Vagina (tissue), 2 donors: ENCODE results near the gene BECN2.

Experiments used
- POLR2A ChIP-seq, 2 donors: fragments of 450-650 bp; IDR thresholded peaks; one replicate each; pipeline ENCODE4 v1.6.1; 2017; ENCODE audit warnings: antibody characterized with exemption in 2 of 2, mild to moderate bottlenecking in 2 of 2, moderate library complexity in 2 of 2
- POLR2AphosphoS5 ChIP-seq, 2 donors: sonication (generic); formaldehyde crosslinking; IDR thresholded peaks; one replicate each; pipeline ENCODE4 v1.9.0; 2017; ENCODE audit warnings: antibody characterized with exemption in 2 of 2, mild to moderate bottlenecking in 2 of 2, low read depth in 1 of 2; ENCODE audit not compliant: insufficient read depth in 1 of 2
- TF ChIP-seq, protein P1 (sequence below), 3 experiments: fragments of 450-650 bp in 2 of 3; fragments of 200-600 bp in 1 of 3; sonication (generic) in 1 of 3; IDR thresholded peaks; one replicate each; pipeline ENCODE4 v1.5.1; 2017 to 2019; ENCODE audit warnings: antibody characterized with exemption in 3 of 3, mild to moderate bottlenecking in 2 of 3, moderate library complexity in 2 of 3

DNA sequence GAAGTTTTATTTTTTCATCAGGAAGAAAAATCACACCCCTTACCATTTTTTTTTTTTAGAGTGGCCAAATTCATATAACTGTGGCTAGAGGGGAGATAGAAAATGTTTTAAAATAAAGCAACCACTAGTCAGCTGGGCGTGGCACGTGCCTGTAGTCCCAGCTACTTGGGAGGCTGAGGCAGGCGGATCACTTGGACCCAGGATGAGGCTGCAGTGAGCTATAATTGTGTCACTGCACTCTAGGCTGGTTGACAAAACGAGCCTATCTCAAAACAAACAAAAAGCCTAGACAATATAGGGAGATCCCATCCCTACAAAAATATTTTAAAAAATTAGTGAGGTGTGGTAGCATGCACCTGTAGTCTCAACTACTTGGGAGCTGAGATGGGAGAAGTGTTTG is 14.8 kb upstream of the BECN2 start:
- TF ChIP-seq, protein P1, sequence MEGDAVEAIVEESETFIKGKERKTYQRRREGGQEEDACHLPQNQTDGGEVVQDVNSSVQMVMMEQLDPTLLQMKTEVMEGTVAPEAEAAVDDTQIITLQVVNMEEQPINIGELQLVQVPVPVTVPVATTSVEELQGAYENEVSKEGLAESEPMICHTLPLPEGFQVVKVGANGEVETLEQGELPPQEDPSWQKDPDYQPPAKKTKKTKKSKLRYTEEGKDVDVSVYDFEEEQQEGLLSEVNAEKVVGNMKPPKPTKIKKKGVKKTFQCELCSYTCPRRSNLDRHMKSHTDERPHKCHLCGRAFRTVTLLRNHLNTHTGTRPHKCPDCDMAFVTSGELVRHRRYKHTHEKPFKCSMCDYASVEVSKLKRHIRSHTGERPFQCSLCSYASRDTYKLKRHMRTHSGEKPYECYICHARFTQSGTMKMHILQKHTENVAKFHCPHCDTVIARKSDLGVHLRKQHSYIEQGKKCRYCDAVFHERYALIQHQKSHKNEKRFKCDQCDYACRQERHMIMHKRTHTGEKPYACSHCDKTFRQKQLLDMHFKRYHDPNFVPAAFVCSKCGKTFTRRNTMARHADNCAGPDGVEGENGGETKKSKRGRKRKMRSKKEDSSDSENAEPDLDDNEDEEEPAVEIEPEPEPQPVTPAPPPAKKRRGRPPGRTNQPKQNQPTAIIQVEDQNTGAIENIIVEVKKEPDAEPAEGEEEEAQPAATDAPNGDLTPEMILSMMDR (IDR thresholded peaks at IDR 0.05) = no peak
- TF ChIP-seq POLR2AphosphoS5 (IDR thresholded peaks at IDR 0.05; ENCODE audit: insufficient read depth in 1 of 2, low read depth in 1 of 2) = no peak
- TF ChIP-seq POLR2A (IDR thresholded peaks at IDR 0.05) = no peak
